A549 (cell line): ENCODE data around the gene SLC1A2.

Source experiments
- CHD2 ChIP-seq: fragments of 150-350 bp; IDR thresholded peaks from 2 replicates; pipeline ENCODE4 v1.6.1; 2014; ENCODE audit warnings: low read length; ENCODE audit not compliant: partially characterized antibody
- CHD4 ChIP-seq: fragments of 200-600 bp; sonication (generic); IDR thresholded peaks from 2 replicates; pipeline ENCODE4 v1.6.1; 2016; ENCODE audit warnings: antibody characterized with exemption, mild to moderate bottlenecking, borderline replicate concordance
- HDAC2 ChIP-seq: fragments of 200-600 bp; sonication (generic); IDR thresholded peaks from 2 replicates; pipeline ENCODE4 v1.6.1; 2016
- JUNB ChIP-seq: fragments of >200 bp; sonication (Bioruptor Twin); formaldehyde crosslinking; IDR thresholded peaks from 2 replicates; pipeline ENCODE4 v1.6.1; 2016
- POLR2A ChIP-seq: IDR thresholded peaks from 2 replicates; pipeline ENCODE4 v1.6.1; 2012; ENCODE audit warnings: mild to moderate bottlenecking, low read length
- SMC3 ChIP-seq: fragments of >200 bp; sonication (Bioruptor Twin); formaldehyde crosslinking; IDR thresholded peaks from 3 replicates; pipeline ENCODE4 v1.6.1; 2018; ENCODE audit warnings: inconsistent platforms
- SREBF2 ChIP-seq: fragments of 450-650 bp; IDR thresholded peaks from 2 replicates; pipeline ENCODE4 v1.6.1; 2014; ENCODE audit warnings: mild to moderate bottlenecking, moderate library complexity
- ZFP36 ChIP-seq: fragments of 450-650 bp; IDR thresholded peaks from 2 replicates; pipeline ENCODE4 v1.6.1; 2014; ENCODE audit warnings: borderline replicate concordance; ENCODE audit not compliant: partially characterized antibody
- TF ChIP-seq, protein P1 (sequence below): fragments of 200-600 bp; sonication (generic); IDR thresholded peaks from 2 replicates; pipeline ENCODE4 v1.6.1; 2016; ENCODE audit warnings: antibody characterized with exemption, mild to moderate bottlenecking, moderate library complexity
- TF ChIP-seq, protein P2 (sequence below): fragments of >200 bp; sonication (Bioruptor Twin); formaldehyde crosslinking; IDR thresholded peaks from 3 replicates; pipeline ENCODE4 v1.5.1; 2016

DNA sequence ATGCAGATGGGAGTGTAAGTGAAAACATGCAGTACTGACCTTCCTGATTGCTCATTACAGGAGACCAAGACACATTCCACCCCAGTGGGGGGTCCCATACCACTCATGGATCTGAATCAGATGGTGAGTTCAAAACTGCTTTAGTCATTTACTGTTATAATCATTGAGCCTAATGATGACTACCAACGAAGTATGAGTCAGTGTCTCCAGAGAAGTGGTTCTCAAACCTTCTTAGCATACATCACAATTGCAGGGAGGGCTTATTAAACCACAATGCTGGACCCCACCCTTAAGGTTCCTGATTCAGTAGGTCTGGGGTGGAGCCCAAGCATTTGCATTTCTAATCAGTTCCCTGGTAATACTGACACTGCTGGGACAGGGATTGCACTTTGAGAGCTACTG, 204.6 kb downstream of the SLC1A2 start:
- TF ChIP-seq JUNB (peak; percentile 71), SMC3 (no peak), CHD2 (no peak), POLR2A (no peak), CHD4 (no peak), SREBF2 (no peak), ZFP36 (no peak), HDAC2 (no peak)
- TF ChIP-seq, protein P1, sequence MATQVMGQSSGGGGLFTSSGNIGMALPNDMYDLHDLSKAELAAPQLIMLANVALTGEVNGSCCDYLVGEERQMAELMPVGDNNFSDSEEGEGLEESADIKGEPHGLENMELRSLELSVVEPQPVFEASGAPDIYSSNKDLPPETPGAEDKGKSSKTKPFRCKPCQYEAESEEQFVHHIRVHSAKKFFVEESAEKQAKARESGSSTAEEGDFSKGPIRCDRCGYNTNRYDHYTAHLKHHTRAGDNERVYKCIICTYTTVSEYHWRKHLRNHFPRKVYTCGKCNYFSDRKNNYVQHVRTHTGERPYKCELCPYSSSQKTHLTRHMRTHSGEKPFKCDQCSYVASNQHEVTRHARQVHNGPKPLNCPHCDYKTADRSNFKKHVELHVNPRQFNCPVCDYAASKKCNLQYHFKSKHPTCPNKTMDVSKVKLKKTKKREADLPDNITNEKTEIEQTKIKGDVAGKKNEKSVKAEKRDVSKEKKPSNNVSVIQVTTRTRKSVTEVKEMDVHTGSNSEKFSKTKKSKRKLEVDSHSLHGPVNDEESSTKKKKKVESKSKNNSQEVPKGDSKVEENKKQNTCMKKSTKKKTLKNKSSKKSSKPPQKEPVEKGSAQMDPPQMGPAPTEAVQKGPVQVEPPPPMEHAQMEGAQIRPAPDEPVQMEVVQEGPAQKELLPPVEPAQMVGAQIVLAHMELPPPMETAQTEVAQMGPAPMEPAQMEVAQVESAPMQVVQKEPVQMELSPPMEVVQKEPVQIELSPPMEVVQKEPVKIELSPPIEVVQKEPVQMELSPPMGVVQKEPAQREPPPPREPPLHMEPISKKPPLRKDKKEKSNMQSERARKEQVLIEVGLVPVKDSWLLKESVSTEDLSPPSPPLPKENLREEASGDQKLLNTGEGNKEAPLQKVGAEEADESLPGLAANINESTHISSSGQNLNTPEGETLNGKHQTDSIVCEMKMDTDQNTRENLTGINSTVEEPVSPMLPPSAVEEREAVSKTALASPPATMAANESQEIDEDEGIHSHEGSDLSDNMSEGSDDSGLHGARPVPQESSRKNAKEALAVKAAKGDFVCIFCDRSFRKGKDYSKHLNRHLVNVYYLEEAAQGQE, result no peak
- TF ChIP-seq, protein P2, sequence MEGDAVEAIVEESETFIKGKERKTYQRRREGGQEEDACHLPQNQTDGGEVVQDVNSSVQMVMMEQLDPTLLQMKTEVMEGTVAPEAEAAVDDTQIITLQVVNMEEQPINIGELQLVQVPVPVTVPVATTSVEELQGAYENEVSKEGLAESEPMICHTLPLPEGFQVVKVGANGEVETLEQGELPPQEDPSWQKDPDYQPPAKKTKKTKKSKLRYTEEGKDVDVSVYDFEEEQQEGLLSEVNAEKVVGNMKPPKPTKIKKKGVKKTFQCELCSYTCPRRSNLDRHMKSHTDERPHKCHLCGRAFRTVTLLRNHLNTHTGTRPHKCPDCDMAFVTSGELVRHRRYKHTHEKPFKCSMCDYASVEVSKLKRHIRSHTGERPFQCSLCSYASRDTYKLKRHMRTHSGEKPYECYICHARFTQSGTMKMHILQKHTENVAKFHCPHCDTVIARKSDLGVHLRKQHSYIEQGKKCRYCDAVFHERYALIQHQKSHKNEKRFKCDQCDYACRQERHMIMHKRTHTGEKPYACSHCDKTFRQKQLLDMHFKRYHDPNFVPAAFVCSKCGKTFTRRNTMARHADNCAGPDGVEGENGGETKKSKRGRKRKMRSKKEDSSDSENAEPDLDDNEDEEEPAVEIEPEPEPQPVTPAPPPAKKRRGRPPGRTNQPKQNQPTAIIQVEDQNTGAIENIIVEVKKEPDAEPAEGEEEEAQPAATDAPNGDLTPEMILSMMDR, result no peak
